Gastrocnemius medialis (tissue), 4 donors: ENCODE data around the gene PCCA.

ENCODE experiments used
- POLR2A ChIP-seq, 2 donors: fragments of 450-650 bp; IDR thresholded peaks; one replicate each; pipeline ENCODE4 v1.6.1; 2017; ENCODE audit warnings: antibody characterized with exemption in 2 of 2, mild to moderate bottlenecking in 2 of 2, moderate library complexity in 2 of 2
- TF ChIP-seq, protein P1 (sequence below), 5 experiments: fragments of 450-650 bp in 3 of 5; fragments of 200-600 bp in 2 of 5; sonication (generic) in 2 of 5; IDR thresholded peaks in 4 of 5; conservative IDR thresholded peaks in 1 of 5; 1 replicate in 4 of 5; 2 replicates in 1 of 5; pipeline ENCODE4 v1.5.1; 2016 to 2019; ENCODE audit warnings: antibody characterized with exemption in 5 of 5, mild to moderate bottlenecking in 3 of 5, moderate library complexity in 3 of 5

DNA sequence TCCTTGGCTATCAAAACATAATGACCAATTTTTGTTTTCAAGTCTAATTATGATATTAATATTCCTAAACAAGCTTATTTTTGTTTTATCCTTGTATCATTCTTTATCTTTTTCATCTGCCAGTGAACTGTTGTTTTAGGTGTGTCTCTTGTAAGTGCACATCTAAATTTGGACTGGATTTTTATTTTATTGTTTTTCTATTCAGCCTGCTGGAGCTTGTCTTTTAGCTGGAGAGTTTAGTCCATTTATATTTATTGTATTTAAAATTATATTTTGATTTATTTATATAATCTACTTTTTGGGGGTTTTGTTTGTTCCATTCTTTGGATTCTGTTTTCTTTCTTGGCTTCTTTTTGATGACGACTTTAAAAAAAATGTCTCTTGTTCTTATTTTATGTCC lies 159.0 kb downstream of the PCCA start:
- TF ChIP-seq, protein P1, sequence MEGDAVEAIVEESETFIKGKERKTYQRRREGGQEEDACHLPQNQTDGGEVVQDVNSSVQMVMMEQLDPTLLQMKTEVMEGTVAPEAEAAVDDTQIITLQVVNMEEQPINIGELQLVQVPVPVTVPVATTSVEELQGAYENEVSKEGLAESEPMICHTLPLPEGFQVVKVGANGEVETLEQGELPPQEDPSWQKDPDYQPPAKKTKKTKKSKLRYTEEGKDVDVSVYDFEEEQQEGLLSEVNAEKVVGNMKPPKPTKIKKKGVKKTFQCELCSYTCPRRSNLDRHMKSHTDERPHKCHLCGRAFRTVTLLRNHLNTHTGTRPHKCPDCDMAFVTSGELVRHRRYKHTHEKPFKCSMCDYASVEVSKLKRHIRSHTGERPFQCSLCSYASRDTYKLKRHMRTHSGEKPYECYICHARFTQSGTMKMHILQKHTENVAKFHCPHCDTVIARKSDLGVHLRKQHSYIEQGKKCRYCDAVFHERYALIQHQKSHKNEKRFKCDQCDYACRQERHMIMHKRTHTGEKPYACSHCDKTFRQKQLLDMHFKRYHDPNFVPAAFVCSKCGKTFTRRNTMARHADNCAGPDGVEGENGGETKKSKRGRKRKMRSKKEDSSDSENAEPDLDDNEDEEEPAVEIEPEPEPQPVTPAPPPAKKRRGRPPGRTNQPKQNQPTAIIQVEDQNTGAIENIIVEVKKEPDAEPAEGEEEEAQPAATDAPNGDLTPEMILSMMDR (IDR thresholded peaks at IDR 0.05 in 4 of 5, conservative IDR thresholded peaks at IDR 0.05 in 1 of 5) = no peak
- no peak for TF ChIP-seq POLR2A (IDR thresholded peaks at IDR 0.05)
